ENCODE measurements around the gene OSBPL3. TPM values are rescaled to one million over a fixed set of nuclear protein-coding genes. Genes with fewer than 3 reads are reported as not detected.

OSBPL3 gene
- total RNA-seq, 4 donors from 2014 or later: 3.2 to 11.4 (median 6.4) TPM

- no peak overlapping the region for H3K4me3 ChIP-seq
- no peaks in the 10 kb centered on the region for H3K27me3 ChIP-seq
- H3K27ac ChIP-seq: no peak overlapping the region
- H3K36me3 ChIP-seq: peaks cover 0 to 18% of the 10 kb centered on the region in 2 donors
- no peak for ATAC-seq
- 89% methylated on average over 1 of the region's 1 CpG; no CpG with 5 or more reads in 1 of the 2 donors for WGBS, 2 donors (ENCODE audit: low coverage in 1 of 2)
- no peaks in the 10 kb centered on the region for H3K9me3 ChIP-seq
- no peak for TF ChIP-seq POLR2A (IDR thresholded peaks at IDR 0.05)
- TF ChIP-seq POLR2AphosphoS5 (IDR thresholded peaks at IDR 0.05): no peak
- TF ChIP-seq EP300 (IDR thresholded peaks at IDR 0.05): no peak
- TF ChIP-seq, protein P1, sequence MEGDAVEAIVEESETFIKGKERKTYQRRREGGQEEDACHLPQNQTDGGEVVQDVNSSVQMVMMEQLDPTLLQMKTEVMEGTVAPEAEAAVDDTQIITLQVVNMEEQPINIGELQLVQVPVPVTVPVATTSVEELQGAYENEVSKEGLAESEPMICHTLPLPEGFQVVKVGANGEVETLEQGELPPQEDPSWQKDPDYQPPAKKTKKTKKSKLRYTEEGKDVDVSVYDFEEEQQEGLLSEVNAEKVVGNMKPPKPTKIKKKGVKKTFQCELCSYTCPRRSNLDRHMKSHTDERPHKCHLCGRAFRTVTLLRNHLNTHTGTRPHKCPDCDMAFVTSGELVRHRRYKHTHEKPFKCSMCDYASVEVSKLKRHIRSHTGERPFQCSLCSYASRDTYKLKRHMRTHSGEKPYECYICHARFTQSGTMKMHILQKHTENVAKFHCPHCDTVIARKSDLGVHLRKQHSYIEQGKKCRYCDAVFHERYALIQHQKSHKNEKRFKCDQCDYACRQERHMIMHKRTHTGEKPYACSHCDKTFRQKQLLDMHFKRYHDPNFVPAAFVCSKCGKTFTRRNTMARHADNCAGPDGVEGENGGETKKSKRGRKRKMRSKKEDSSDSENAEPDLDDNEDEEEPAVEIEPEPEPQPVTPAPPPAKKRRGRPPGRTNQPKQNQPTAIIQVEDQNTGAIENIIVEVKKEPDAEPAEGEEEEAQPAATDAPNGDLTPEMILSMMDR (IDR thresholded peaks at IDR 0.05): no peak
- no peaks in the 10 kb centered on the region for H3K4me1 ChIP-seq
Observed at GRCh38 chr7:24862461-24862860, 117.5 kb downstream of the OSBPL3 start.

- Histone ChIP-seq H3K36me3 (peaks cover 0 to 18% of the 10 kb centered on the region in 2 donors), H3K27me3 (no peaks in the 10 kb centered on the region), H3K9me3 (no peaks in the 10 kb centered on the region), H3K4me1 (no peaks in the 10 kb centered on the region), H3K4me3 (no peak overlapping the region), H3K27ac (no peak overlapping the region)
- no peak for TF ChIP-seq POLR2AphosphoS5 (IDR thresholded peaks at IDR 0.05)
- ATAC-seq: no peak
Observed at GRCh38 chr7:24861336-24861735, 118.6 kb downstream of the OSBPL3 start.

DNA sequence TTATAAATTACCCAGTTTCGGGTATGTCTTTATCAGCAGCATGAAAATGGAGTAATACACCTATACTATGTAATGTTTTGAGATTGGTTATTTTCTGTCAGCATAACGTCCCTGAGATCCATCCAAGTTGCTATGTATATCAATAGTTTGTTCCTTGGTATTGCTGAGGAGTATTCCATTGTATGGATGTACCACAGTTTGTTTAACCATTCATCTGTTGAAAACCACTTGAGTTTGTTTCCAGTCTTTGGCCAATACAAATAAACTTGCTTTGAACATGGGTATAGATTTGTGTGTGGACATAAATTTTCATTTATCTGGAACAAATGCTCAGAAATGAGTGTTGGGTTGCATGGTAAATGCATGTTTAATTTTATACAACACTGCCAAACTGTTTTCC, 119.4 kb downstream of the OSBPL3 start:
- WGBS, 2 donors (ENCODE audit: low coverage in 1 of 2): 97 to 100% methylated on average over 2 of the region's 2 CpGs
- TF ChIP-seq, protein P1 (IDR thresholded peaks at IDR 0.05): no peak
- TF ChIP-seq EP300 (IDR thresholded peaks at IDR 0.05) (no peak), POLR2AphosphoS5 (IDR thresholded peaks at IDR 0.05) (no peak), POLR2A (IDR thresholded peaks at IDR 0.05) (no peak)
- ATAC-seq: no peak
- H3K4me1 ChIP-seq: no peaks in the 10 kb centered on the region
- peaks cover 0 to 18% of the 10 kb centered on the region in 2 donors for H3K36me3 ChIP-seq
- no peaks in the 10 kb centered on the region for H3K27me3 ChIP-seq
- no peak overlapping the region for H3K27ac ChIP-seq
- no peak overlapping the region for H3K4me3 ChIP-seq
- H3K9me3 ChIP-seq: no peaks in the 10 kb centered on the region

- 48 to 52% methylated on average over 4 of the region's 4 CpGs for WGBS, 2 donors (ENCODE audit: low coverage in 1 of 2)
- Histone ChIP-seq H3K36me3 (peaks cover 0 to 9% of the 10 kb centered on the region in 2 donors), H3K4me3 (no peak overlapping the region), H3K27ac (no peak overlapping the region), H3K27me3 (no peaks in the 10 kb centered on the region), H3K9me3 (no peaks in the 10 kb centered on the region), H3K4me1 (no peaks in the 10 kb centered on the region)
- no peak for ATAC-seq
- TF ChIP-seq POLR2A (IDR thresholded peaks at IDR 0.05) (no peak), POLR2AphosphoS5 (IDR thresholded peaks at IDR 0.05) (no peak), EP300 (IDR thresholded peaks at IDR 0.05) (no peak)
- TF ChIP-seq, protein P1 (IDR thresholded peaks at IDR 0.05): no peak
Observed at GRCh38 chr7:24858108-24858977, 121.6 kb downstream of the OSBPL3 start.

- no peak overlapping the region for H3K4me3 ChIP-seq
- H3K27me3 ChIP-seq: no peaks in the 10 kb centered on the region
- ATAC-seq: no peak
- H3K36me3 ChIP-seq: peaks cover 0 to 2% of the 10 kb centered on the region in 2 donors
- no peak for TF ChIP-seq POLR2A (IDR thresholded peaks at IDR 0.05)
- TF ChIP-seq POLR2AphosphoS5 (IDR thresholded peaks at IDR 0.05): no peak
- TF ChIP-seq, protein P1 (IDR thresholded peaks at IDR 0.05): no peak
- no peak for TF ChIP-seq EP300 (IDR thresholded peaks at IDR 0.05)
- no peaks in the 10 kb centered on the region for H3K4me1 ChIP-seq
- no peaks in the 10 kb centered on the region for H3K9me3 ChIP-seq
- H3K27ac ChIP-seq: no peak overlapping the region
Observed at GRCh38 chr7:24857623-24858022, 122.4 kb downstream of the OSBPL3 start.

Data from gastroesophageal sphincter (tissue), 4 donors.